Melanocyte of skin (primary cell): ENCODE data around the gene SMIM26. TPM values are rescaled to one million over a fixed set of nuclear protein-coding genes. Genes with fewer than 3 reads are reported as not detected.

Source experiments
- small RNA-seq, 2 donors: library from RNA; depleted of rRNA; stranded (forward); fragments of <200 nt; gene quantifications; one replicate each; pipeline ENCODE3, GENCODE V24; 2012
- total RNA-seq, 2 donors: library from RNA; depleted of rRNA; stranded (reverse); fragments of >200 nt; gene quantifications; 2 replicates each; pipeline ENCODE4 v1.2.3, GENCODE V29; 2012

SMIM26 gene, protein sequence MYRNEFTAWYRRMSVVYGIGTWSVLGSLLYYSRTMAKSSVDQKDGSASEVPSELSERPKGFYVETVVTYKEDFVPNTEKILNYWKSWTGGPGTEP
- total RNA-seq = 10 to 100 TPM; 50.0 to 59.9 TPM

DNA sequence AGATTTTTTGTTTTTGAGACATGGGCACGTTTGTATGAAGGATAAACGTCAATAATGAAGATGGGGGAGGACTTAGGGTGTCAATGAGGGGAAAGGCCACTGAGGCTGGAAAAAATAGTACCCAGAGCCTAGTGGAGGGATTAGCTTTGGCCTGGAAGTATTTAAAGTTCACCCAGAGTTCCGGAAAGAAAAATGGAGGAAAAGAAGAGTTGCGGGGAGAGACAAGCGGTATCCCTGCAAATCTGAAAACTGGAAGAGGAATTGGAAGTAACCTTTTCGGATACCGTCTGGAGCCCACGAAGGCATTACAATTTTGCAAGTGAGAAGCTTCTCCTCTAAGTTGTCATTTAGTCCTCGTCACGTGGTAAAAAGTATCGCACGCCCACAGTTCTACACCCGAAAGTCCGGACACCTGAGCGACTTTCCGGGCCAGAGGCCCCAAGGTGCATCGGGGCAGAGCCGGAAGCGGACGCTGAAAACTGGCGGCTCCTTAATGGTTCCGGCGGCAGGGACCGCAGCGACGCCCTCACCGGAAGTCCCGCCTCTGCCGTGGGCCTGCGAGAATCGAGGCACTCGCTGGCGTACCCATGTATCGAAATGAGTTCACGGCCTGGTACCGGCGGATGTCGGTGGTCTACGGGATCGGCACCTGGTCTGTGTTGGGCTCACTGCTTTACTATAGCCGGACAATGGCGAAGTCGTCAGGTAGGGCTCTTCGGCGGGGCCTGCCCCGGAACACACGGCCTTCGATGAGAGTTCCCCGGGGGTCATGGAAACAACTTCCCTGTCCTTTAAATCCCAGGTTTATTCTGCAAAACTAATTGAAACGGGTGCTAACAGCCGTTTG, at the start of gene SMIM26:
Gene SMIM26 (plus strand): TSS at position 541 of the 847 bp plus-strand sequence. CDS start 47 bp downstream, at position 588.

GRCh38 chr20:18587665-18588573, 20.7 kb downstream of the SMIM26 start, which contains the start of gene DTD1:
Gene DTD1, plus strand, starts transcription at chr20:18588054. Its CDS starts 19 bp downstream, at chr20:18588073.

Small RNA genes lying within 50 kb of the gene (small RNA-seq; reads per million reads assigned to genes)
- gene RN7SL638P = 0 reads per million in 2 donors
- gene RNU6ATAC34P = 0 reads per million in 2 donors

Other genes with a start within 250 kb of the SMIM26 start
- 1 to 10 TPM in 1 of 2 donors, under 1 TPM in 1; 1.00 to 1.4 TPM for gene DZANK1, start 100.4 kb upstream of the SMIM26 start, total RNA-seq
- 10 to 100 TPM; 15.5 to 20.0 TPM for gene POLR3F, start 100.0 kb upstream of the SMIM26 start, total RNA-seq
- 10 to 100 TPM; 13.8 to 14.7 TPM for gene RBBP9, start 70.2 kb upstream of the SMIM26 start, total RNA-seq
- 10 to 100 TPM; 42.0 to 64.6 TPM for gene SEC23B, start 59.5 kb upstream of the SMIM26 start, total RNA-seq
- gene DTD1, start 20.6 kb downstream of the SMIM26 start, total RNA-seq = 10 to 100 TPM; 32.3 to 43.6 TPM
- not detected for gene SCP2D1, start 246.4 kb downstream of the SMIM26 start, total RNA-seq